Muscle layer of colon (tissue), 2 donors: Measurements from ENCODE around the gene BMI1.

Experiments used
- H3K27ac ChIP-seq: one replicate; pipeline ENCODE4 v1.7.0; 2013; ENCODE audit warnings: low read depth, mild to moderate bottlenecking, low read length, moderate library complexity
- H3K27me3 ChIP-seq, 2 donors: one replicate each; pipeline ENCODE4 v1.7.0; 2013; ENCODE audit warnings: low read length in 2 of 2, mild to moderate bottlenecking in 2 of 2; ENCODE audit not compliant: insufficient read depth in 2 of 2, control insufficient read depth in 1 of 2
- H3K36me3 ChIP-seq: one replicate; pipeline ENCODE4 v1.7.0; 2013; ENCODE audit warnings: mild to moderate bottlenecking, low read length; ENCODE audit not compliant: insufficient read depth
- H3K4me1 ChIP-seq: one replicate; pipeline ENCODE4 v1.7.0; 2013; ENCODE audit warnings: mild to moderate bottlenecking, low read length; ENCODE audit not compliant: insufficient read depth
- H3K4me3 ChIP-seq, 2 donors: one replicate each; pipeline ENCODE4 v1.7.0; 2013; ENCODE audit warnings: low read length in 2 of 2, low read depth in 1 of 2, mild to moderate bottlenecking in 1 of 2, moderate library complexity in 1 of 2
- H3K9ac ChIP-seq: one replicate; pipeline ENCODE4 v1.7.0; 2013; ENCODE audit warnings: low read length
- H3K9me3 ChIP-seq: one replicate; pipeline ENCODE4 v1.7.0; 2013; ENCODE audit warnings: mild to moderate bottlenecking, low read length
- donor health status: abdominal sarcoma.
- donor health status: Adenocarcinoma of cecum.

BMI1 gene

DNA sequence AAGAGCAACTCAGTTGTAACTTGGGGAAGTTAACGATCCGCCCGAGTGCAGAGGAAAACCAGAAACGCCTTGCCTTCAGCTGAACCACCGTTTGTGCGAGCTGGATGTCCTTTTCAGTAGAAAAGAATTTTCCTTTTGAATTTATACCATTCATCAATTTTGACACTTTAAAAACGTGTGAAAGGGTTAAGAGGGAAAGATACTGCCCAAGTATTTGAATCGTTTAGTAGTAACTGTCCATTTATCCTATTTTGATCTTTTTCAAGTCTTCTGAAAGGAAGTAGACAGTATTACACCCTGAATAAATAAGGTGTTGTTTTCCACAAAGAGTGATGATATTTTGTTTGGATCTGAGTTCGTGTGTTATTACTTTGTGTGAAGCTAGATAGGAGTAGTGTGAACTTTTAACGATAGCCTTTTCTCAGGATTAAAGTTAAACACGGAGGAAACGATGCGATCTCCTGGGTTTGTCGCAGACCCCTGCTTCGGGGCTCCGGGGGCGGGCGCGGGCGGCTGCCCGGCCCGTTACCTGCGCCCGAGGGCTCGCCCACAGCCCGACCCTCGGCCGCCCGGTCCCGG, 830 bp upstream of the BMI1 start:
- H3K4me1 ChIP-seq, result peaks cover 64% of the 10 kb centered on the region
- peak overlapping the region; percentile 58 for H3K9ac ChIP-seq
- H3K9me3 ChIP-seq, result no peaks in the 10 kb centered on the region
- H3K27me3 ChIP-seq, result peaks cover 0 to 7% of the 10 kb centered on the region in 2 donors
- no peaks in the 10 kb centered on the region for H3K36me3 ChIP-seq
- H3K27ac ChIP-seq, result peak overlapping the region; percentile 87
- peak overlapping the region; percentile 28 to 53 for H3K4me3 ChIP-seq

DNA sequence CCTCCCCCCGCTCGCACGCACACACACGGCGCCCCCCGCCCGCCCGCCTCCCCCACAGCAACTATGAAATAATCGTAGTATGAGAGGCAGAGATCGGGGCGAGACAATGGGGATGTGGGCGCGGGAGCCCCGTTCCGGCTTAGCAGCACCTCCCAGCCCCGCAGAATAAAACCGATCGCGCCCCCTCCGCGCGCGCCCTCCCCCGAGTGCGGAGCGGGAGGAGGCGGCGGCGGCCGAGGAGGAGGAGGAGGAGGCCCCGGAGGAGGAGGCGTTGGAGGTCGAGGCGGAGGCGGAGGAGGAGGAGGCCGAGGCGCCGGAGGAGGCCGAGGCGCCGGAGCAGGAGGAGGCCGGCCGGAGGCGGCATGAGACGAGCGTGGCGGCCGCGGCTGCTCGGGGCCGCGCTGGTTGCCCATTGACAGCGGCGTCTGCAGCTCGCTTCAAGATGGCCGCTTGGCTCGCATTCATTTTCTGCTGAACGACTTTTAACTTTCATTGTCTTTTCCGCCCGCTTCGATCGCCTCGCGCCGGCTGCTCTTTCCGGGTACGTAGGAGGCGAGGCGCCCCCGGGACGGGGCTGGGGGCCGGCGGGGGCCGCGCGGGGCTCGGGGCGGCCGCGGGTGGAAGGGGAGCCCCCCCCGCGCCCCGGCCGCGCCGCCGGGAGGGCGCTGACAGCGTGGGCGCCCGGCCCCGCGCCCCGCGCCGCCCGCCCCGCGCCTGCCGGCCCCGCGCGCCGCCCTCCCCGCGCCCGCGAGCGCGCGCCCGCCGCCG, 441 bp downstream of the BMI1 start:
- peak overlapping the region; percentile 96 for H3K27ac ChIP-seq
- H3K4me1 ChIP-seq, result peaks cover 65% of the 10 kb centered on the region
- no peaks in the 10 kb centered on the region for H3K9me3 ChIP-seq
- no peaks in the 10 kb centered on the region for H3K36me3 ChIP-seq
- H3K4me3 ChIP-seq, result peak overlapping the region; percentile 62 to 70
- peaks cover 0 to 7% of the 10 kb centered on the region in 2 donors for H3K27me3 ChIP-seq
- H3K9ac ChIP-seq, result no peak overlapping the region

GRCh38 chr10:22321924-22322640, 1.2 kb downstream of the BMI1 start:
- Histone ChIP-seq H3K4me3 (peak overlapping the region; percentile 57 to 89), H3K36me3 (peaks cover 4% of the 10 kb centered on the region), H3K27ac (no peak overlapping the region), H3K27me3 (peaks cover 0 to 7% of the 10 kb centered on the region in 2 donors), H3K4me1 (peaks cover 64% of the 10 kb centered on the region), H3K9ac (no peak overlapping the region), H3K9me3 (no peaks in the 10 kb centered on the region)

- Histone ChIP-seq H3K27me3 (peaks cover 0 to 7% of the 10 kb centered on the region in 2 donors), H3K9ac (no peak overlapping the region), H3K9me3 (no peaks in the 10 kb centered on the region), H3K4me1 (peaks cover 58% of the 10 kb centered on the region), H3K36me3 (peaks cover 4% of the 10 kb centered on the region), H3K27ac (no peak overlapping the region), H3K4me3 (peak overlapping the region; percentile 57 to 89)
Measured at GRCh38 chr10:22322641-22323160, 1.8 kb downstream of the BMI1 start.

DNA sequence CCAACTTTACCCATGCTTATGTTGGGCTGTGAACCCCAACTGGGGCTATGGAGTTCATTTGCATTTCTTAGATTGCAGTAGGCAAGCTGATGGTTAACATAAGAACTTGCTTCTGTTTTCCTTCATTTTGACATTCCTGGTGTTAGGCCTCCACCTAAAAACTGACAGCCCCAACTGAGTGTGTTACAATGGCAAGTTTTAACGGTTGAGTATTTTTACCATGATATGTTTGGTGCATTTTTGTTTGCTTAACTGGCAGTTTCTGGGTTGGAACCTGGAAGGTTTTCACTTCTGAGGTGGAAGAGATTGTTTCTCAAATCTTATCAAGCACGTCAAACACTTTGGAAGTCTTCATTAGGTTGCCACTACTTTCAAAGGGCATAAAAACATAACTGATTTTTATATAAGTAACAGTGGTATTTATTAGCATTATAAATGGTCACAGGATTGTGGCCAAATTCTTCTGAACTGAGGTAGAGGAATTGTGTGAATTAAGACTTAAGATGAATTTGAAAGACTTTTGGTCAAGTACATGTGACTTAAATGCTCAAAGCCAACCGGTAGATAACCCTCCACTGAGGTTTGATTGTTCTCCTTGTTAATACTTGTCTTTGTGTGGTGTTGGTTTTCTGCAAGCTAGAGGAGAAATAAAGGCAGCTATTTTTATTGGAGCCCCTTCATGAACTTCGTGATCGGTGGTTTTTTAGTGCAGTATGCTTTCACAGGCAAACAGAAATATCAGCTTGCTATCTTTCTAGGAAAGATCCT, 2.8 kb downstream of the BMI1 start:
- Histone ChIP-seq H3K27me3 (peaks cover 0 to 7% of the 10 kb centered on the region in 2 donors), H3K27ac (no peak overlapping the region), H3K9me3 (no peaks in the 10 kb centered on the region), H3K4me1 (peaks cover 50% of the 10 kb centered on the region), H3K4me3 (peak overlapping the region in 1 of 2 donors; percentile 22), H3K9ac (no peak overlapping the region), H3K36me3 (peaks cover 4% of the 10 kb centered on the region)

DNA sequence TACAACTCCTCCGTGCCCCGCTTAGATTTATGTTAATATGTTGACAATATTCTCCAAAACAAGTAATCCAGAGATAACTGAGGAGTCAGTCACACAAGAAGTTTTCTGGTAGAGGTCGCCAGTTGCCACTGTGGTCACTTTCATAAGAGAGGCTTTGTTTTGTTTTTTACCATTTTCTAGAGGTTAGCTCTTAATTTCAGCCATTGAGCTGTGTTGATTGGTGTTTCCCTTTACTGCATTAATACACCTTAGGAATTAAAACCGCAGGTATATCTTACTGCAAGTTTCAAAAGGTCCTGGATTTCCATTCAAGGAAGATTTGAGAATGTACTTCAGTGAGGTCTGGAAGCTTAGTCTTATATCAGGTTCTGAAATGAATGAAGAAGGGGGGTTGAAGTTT, 3.5 kb downstream of the BMI1 start:
- peaks cover 44% of the 10 kb centered on the region for H3K4me1 ChIP-seq
- peaks cover 0 to 7% of the 10 kb centered on the region in 2 donors for H3K27me3 ChIP-seq
- peak overlapping the region in 1 of 2 donors; percentile 76 for H3K4me3 ChIP-seq
- no peaks in the 10 kb centered on the region for H3K9me3 ChIP-seq
- H3K27ac ChIP-seq, result no peak overlapping the region
- no peak overlapping the region for H3K9ac ChIP-seq
- peaks cover 8% of the 10 kb centered on the region for H3K36me3 ChIP-seq

DNA sequence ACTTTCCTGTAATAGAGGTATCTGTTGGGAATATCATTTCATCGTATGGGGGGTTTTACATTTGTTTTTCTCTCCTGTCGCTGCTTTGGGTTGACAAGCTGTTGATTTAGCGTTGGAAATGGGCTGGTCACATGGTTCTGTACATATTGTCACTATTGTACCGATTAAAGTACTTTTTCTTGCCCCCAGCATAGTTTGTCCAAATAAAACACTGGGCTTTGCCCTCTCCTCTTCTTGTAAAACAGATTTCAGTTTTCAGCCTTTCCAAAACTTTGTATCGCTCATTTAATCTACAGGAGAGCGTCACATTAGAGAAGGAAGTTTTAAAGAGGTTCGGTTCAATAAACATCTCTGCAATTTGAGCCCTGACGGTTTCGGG, 4.0 kb downstream of the BMI1 start:
- Histone ChIP-seq H3K36me3 (peaks cover 13% of the 10 kb centered on the region), H3K4me3 (peak overlapping the region; percentile 63 to 76), H3K27me3 (peaks cover 0 to 7% of the 10 kb centered on the region in 2 donors), H3K4me1 (peaks cover 39% of the 10 kb centered on the region), H3K9me3 (no peaks in the 10 kb centered on the region), H3K27ac (no peak overlapping the region), H3K9ac (peak overlapping the region; percentile 27)

- peak overlapping the region; percentile 63 to 76 for H3K4me3 ChIP-seq
- no peaks in the 10 kb centered on the region for H3K9me3 ChIP-seq
- H3K27ac ChIP-seq, result peak overlapping the region; percentile 57
- peaks cover 0 to 7% of the 10 kb centered on the region in 2 donors for H3K27me3 ChIP-seq
- peaks cover 16% of the 10 kb centered on the region for H3K36me3 ChIP-seq
- peaks cover 36% of the 10 kb centered on the region for H3K4me1 ChIP-seq
- peak overlapping the region; percentile 27 for H3K9ac ChIP-seq
Measured at GRCh38 chr10:22325272-22326144, 4.6 kb downstream of the BMI1 start.

DNA sequence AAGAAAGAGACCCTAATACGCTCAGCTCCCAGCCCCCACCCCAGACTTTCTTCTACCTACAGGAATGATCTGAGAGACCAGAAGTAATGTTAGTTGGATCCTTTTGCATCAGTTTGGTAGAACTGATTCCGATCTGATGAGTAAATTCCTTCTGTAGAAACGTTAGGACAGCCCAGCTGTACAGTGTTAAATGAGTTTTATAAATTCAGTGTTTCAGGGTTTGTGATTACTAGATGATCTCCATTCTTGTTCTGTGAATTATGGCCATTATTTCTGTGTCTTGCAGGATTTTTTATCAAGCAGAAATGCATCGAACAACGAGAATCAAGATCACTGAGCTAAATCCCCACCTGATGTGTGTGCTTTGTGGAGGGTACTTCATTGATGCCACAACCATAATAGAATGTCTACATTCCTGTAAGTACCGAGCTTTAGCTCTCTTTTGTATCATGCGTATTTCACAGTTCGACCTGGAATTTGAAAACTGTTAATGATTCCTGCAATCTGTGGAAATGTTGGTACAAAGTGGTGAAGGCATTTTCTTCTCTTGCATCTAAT, 5.3 kb downstream of the BMI1 start:
- peak overlapping the region; percentile 57 for H3K27ac ChIP-seq
- peaks cover 36% of the 10 kb centered on the region for H3K4me1 ChIP-seq
- peak overlapping the region; percentile 17 to 42 for H3K4me3 ChIP-seq
- H3K9ac ChIP-seq, result no peak overlapping the region
- no peaks in the 10 kb centered on the region for H3K9me3 ChIP-seq
- H3K36me3 ChIP-seq, result peaks cover 16% of the 10 kb centered on the region
- H3K27me3 ChIP-seq, result peaks cover 0 to 7% of the 10 kb centered on the region in 2 donors

- Histone ChIP-seq H3K4me1 (peaks cover 17% of the 10 kb centered on the region), H3K9me3 (no peaks in the 10 kb centered on the region), H3K9ac (no peak overlapping the region), H3K27ac (no peak overlapping the region), H3K4me3 (no peak overlapping the region), H3K36me3 (peaks cover 16% of the 10 kb centered on the region), H3K27me3 (peaks cover 6% of the 10 kb centered on the region in 2 donors)
Measured at GRCh38 chr10:22329150-22329549, 8.3 kb downstream of the BMI1 start.
